GM18951 (cell line): ENCODE results near the gene PAN3.

Experiments
- POLR2A ChIP-seq: IDR thresholded peaks from 4 replicates; pipeline ENCODE4 v1.6.1; 2011; ENCODE audit warnings: mild to moderate bottlenecking; ENCODE audit not compliant: insufficient read length, insufficient read depth; ENCODE audit errors: extremely low read depth
- in situ Hi-C: fragments of 300-500 bp; cut with MboI; formaldehyde crosslinking; loops from one replicate; pipeline ENCODE4 v1.12.0; 2022; ENCODE audit warnings: low sequenced_read_pairs, mixed read lengths, inconsistent platforms; ENCODE audit not compliant: unreplicated experiment

PAN3 gene

DNA sequence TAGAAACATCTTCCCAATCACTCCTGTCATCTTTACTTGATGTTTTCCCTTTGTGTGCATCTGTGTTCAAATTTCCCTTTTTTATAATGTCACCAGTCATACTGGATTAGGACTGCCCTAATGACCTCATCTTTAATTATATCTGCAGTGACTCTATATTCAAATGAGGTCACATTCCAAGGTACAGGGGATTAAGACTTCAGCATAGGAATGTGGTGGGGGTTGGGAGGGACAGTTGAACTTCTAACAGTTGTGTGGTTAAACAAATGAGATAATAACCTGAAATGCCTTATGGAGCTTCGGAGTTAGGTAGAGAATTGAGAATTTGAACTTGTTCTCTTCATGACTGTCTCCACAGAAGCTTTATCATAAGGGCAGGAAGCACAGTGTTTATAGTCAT, 23.0 kb downstream of the PAN3 start:
- in situ Hi-C loops = no loop called here
- TF ChIP-seq POLR2A = no peak

DNA sequence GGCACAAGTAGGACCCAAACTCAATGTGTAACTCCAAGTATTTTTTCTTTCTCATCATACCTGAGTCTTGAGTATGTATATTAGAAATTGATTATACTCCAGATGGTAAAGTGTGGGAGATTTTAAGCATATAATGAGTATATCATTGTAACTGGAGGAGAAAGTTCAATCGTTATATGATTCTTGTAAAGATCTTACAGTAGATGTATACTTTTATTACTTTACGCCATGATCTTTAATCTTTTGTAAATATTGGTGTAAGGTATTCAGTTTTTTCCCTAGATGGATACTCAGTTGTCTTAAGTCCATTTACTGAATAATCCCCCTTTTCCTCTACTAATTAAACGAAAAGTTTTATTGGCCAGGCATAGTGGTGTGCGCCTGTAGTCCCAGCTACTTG, 25.2 kb downstream of the PAN3 start:
- in situ Hi-C loops = no loop called here
- no peak for TF ChIP-seq POLR2A

GRCh38 chr13:28166257-28166656, 27.9 kb downstream of the PAN3 start:
- in situ Hi-C loops = no loop called here
- no peak for TF ChIP-seq POLR2A

GRCh38 chr13:28171266-28171665, 32.9 kb downstream of the PAN3 start:
- in situ Hi-C loops = no loop called here
- TF ChIP-seq POLR2A = no peak

DNA sequence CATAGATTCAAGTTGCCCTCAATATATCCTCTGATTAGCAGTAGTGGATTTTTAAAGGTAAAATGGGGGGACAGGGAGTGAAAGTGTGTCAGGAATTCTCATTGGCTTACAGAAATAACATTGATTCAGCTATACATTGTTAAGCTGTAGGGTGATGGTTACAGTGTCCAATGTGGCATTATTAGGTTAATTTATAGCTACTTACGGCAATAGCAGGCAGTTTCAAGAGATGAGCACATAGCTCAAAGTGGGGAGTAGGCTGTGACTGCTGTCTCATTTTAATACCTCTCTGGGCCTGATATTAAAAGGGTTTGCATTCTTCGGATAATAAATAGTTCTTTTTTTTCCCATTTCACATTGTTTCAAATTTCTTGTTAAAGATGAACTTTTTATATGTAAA, 34.6 kb downstream of the PAN3 start:
- no peak for TF ChIP-seq POLR2A
- in situ Hi-C loops = no loop called here

DNA sequence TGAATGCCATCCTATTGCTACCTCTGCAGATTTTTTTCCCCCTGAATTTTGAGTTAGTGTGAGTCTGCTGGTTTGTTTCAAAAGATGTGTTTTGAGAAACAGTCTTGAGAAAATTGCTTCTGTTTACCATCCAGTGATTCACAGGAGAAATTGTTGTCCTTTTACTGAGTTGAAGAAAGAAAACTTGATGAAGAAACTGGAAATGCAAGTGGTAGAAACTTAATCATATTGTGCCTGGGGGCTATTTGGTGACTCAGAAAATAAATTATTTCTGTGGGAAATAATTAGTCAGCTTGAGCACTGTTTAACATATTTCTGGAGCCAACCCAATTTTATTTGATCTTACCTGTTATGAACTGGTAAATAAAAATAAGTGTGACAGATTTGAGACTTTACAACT, 35.4 kb downstream of the PAN3 start:
- TF ChIP-seq POLR2A = no peak
- in situ Hi-C loops = no loop called here

- no peak for TF ChIP-seq POLR2A
- in situ Hi-C loops = no loop called here
Observed at GRCh38 chr13:28177327-28177726, 39.0 kb downstream of the PAN3 start.

- in situ Hi-C loops = no loop called here
- TF ChIP-seq POLR2A = no peak
Observed at GRCh38 chr13:28177877-28178276, 39.5 kb downstream of the PAN3 start.

GRCh38 chr13:28179974-28180373, 41.6 kb downstream of the PAN3 start:
- in situ Hi-C loops = no loop called here
- no peak for TF ChIP-seq POLR2A

DNA sequence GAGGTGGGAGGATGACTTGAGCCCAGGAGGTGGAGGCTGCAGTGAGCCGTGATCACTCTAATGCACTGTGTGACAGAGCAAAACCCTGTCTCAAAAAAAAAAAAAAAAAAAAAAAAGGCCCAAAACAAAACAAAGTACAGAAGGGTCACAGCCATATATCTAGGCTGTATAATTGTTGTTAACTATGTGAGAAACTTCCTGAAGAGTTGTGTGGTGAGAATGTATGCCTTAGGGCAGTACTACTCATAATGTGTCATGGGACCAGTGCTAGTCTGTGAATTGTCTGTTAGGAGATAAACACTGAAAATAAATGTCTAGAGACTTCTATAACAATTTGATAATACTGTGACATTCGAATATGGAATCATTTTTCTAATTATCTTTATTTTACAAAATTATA, 43.1 kb downstream of the PAN3 start:
- in situ Hi-C loops = no loop called here
- TF ChIP-seq POLR2A = no peak

DNA sequence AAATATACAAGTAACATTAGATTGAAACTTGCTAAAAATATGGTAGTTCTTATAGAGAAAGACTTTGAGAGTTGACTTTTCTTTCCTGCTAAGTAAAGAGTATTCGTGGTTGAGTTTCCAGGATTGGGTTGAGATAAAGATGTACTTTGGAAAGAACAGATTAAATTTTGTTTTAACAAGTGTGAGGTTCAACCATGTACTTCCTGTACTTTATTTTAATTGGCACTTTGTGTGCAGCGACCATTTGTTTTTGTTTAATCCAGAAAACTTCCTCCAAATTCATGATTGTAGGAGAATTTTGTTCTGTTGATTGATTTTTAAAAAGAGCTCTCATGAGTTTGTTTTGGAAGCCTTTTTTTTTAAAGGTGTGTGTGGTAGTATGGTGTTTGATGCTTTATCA, 46.9 kb downstream of the PAN3 start:
- TF ChIP-seq POLR2A = no peak
- in situ Hi-C loops = no loop called here

- in situ Hi-C loops = no loop called here
- TF ChIP-seq POLR2A = no peak
Observed at GRCh38 chr13:28199089-28199488, 60.7 kb downstream of the PAN3 start.

GRCh38 chr13:28204043-28204442, 65.7 kb downstream of the PAN3 start:
- TF ChIP-seq POLR2A = no peak
- in situ Hi-C loops = no loop called here

- no peak for TF ChIP-seq POLR2A
- in situ Hi-C loops = no loop called here
Observed at GRCh38 chr13:28204690-28205443, 66.5 kb downstream of the PAN3 start.

- in situ Hi-C loops = no loop called here
- no peak for TF ChIP-seq POLR2A
Observed at GRCh38 chr13:28218679-28219078, 80.3 kb downstream of the PAN3 start.
